SK-N-SH (cell line): ENCODE measurements around the gene FAM20A.

Experiments
- CTCF ChIP-seq: fragments of 200-600 bp; sonication (generic); IDR thresholded peaks from 2 replicates; pipeline ENCODE4 v1.6.1; 2017; ENCODE audit warnings: antibody characterized with exemption, mild to moderate bottlenecking, moderate library complexity
- EP300 ChIP-seq, 2 experiments: IDR thresholded peaks; 2 replicates each; pipeline versions ENCODE4 v1.4.0 to v1.6.1; 2012; ENCODE audit warnings: borderline replicate concordance in 1 of 2, low read depth in 1 of 2, low read length in 1 of 2
- EZH2phosphoT487 ChIP-seq: fragments of 200-600 bp; sonication (generic); IDR thresholded peaks from 2 replicates; pipeline ENCODE4 v1.6.1; 2017; ENCODE audit warnings: low read depth, mixed run types, mild to moderate bottlenecking, antibody characterized with exemption, moderate library complexity, borderline replicate concordance
- GABPA ChIP-seq: IDR thresholded peaks from 2 replicates; pipeline ENCODE4 v1.4.0; 2012; ENCODE audit warnings: low read depth, mild to moderate bottlenecking
- GATA2 ChIP-seq: sonication (generic); formaldehyde crosslinking; IDR thresholded peaks from 2 replicates; pipeline ENCODE4 v1.5.0; 2020; ENCODE audit warnings: mild to moderate bottlenecking, missing genetic modification reagents
- MAX ChIP-seq: IDR thresholded peaks from 2 replicates; pipeline ENCODE4 v1.4.0; 2012; ENCODE audit warnings: low read depth
- NFIC ChIP-seq: IDR thresholded peaks from 2 replicates; pipeline ENCODE4 v1.4.0; 2012; ENCODE audit warnings: borderline replicate concordance
- POLR2AphosphoS5 ChIP-seq: IDR thresholded peaks from 2 replicates; pipeline ENCODE4 v1.6.1; 2012; ENCODE audit warnings: low read depth, low read length
- RXRA ChIP-seq: IDR thresholded peaks from 2 replicates; pipeline ENCODE4 v1.4.0; 2012; ENCODE audit warnings: low read depth, mild to moderate bottlenecking, borderline replicate concordance
- TAF1 ChIP-seq: IDR thresholded peaks from 2 replicates; pipeline ENCODE4 v1.6.1; 2012; ENCODE audit warnings: low read depth, mild to moderate bottlenecking, low read length, moderate library complexity, borderline replicate concordance
- YY1 ChIP-seq: IDR thresholded peaks from 2 replicates; pipeline ENCODE4 v1.4.0; 2012; ENCODE audit warnings: low read depth, mild to moderate bottlenecking
- ZBTB33 ChIP-seq: IDR thresholded peaks from 2 replicates; pipeline ENCODE4 v1.4.0; 2012; ENCODE audit warnings: low read depth, borderline replicate concordance
- TF ChIP-seq, protein P1 (sequence below): IDR thresholded peaks from 2 replicates; pipeline ENCODE4 v1.4.0; 2012; ENCODE audit warnings: low read depth, borderline replicate concordance

- TF ChIP-seq, protein P1, sequence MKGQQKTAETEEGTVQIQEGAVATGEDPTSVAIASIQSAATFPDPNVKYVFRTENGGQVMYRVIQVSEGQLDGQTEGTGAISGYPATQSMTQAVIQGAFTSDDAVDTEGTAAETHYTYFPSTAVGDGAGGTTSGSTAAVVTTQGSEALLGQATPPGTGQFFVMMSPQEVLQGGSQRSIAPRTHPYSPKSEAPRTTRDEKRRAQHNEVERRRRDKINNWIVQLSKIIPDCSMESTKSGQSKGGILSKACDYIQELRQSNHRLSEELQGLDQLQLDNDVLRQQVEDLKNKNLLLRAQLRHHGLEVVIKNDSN, result no peak
- TF ChIP-seq EZH2phosphoT487 (no peak), CTCF (no peak), GABPA (no peak), EP300 (IDR thresholded peaks at IDR 0.05; ENCODE audit: borderline replicate concordance in 1 of 2, low read depth in 1 of 2, low read length in 1 of 2) (no peak), ZBTB33 (no peak), POLR2AphosphoS5 (no peak), MAX (no peak), TAF1 (no peak), RXRA (no peak), GATA2 (no peak), YY1 (no peak), NFIC (no peak)
Measured at GRCh38 chr17:68532826-68533225, 68.3 kb downstream of the FAM20A start.
